ENCODE measurements around the gene HRCT1.
"Not testable (repeated sequence)": the region's sequence is repeated elsewhere in the genome, so short reads cannot be mapped to it uniquely, and the experiment has no call there.

HRCT1 gene

GRCh38 chr9:35905912-35906679, at the start of gene HRCT1:
Gene HRCT1, plus strand, starts transcription at chr9:35906202. Its CDS starts 86 bp downstream, at chr9:35906288.
- DNase-seq: no peak

GRCh38 chr9:35856206-35856605, 49.8 kb upstream of the HRCT1 start:
- DNase-seq: no peak

DNA sequence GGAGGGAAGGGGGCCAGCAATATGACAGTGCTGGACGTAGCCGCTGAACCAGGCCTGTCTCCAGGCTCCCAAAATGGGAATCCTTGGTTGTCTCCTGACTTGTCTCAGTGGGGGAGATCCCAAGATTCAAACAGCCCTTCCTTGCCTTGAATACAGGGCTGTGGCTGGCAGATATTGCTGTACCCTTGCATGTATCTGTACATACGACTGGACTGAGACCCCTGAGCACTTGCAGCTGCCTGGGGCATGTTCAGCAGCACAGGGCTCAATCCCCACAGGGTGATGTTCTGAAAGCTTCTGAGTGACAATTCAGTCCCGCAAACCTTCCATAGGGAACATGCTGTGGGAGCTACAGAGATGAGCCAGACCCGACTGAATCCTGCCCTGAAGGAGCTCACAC, 49.1 kb upstream of the HRCT1 start:
- peak; percentile 34 for DNase-seq

- no peak for DNase-seq
These were observed 47.5 kb upstream of the HRCT1 start for GRCh38 chr9:35858458-35858857.

DNA sequence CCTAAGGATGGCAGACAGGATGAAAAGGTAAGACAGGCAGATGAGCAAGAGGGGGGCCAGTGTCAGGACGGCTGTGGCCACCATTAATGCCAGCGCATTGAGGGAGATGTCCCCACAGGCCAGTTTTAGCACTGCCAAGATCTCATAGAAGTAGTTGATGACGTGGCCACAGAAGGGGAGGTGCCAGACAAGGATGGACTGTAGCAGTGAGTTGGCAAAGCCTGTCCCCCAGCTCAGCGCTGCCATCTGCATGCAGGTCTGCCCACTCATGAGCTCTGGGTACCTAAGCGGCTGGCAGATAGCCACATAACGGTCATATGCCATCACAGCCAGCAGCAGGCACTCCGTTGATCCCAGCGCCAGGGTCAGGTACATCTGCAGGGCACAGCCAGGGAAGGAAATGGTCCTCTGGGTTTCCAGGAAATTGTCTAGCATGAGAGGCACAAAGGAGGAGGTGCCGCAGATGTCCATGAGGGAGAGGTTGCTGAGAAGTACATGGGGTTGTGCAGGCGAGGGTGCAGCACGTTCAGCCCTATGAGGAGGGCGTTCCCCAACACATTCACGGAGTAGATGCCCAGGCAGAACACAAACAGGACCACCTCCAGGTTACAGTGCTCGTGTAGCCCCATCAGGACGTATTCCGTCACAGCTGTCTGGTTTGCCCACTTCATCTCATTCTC, 46.6 kb upstream of the HRCT1 start:
- peak; percentile 62 for DNase-seq

DNA sequence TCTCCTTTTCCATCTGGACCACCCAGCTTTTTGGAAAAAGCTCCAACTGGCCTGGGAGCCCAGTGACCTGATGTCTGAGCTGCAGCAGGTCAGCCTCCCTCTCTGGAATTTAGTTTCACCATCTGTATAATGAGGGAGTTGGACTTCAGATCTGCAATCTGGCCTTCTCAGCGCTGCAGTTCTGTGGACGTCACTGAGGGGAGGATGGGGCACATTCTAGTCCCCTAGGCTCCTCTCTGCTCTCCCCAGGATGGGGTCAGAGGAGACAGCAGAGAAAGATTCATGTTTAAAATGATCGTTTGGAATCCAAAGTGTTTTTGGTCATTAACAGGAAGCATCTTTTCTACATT, 46.0 kb upstream of the HRCT1 start:
- DNase-seq: no peak

- DNase-seq: peak; percentile 47
These were observed 44.7 kb upstream of the HRCT1 start for GRCh38 chr9:35861161-35861897.

DNA sequence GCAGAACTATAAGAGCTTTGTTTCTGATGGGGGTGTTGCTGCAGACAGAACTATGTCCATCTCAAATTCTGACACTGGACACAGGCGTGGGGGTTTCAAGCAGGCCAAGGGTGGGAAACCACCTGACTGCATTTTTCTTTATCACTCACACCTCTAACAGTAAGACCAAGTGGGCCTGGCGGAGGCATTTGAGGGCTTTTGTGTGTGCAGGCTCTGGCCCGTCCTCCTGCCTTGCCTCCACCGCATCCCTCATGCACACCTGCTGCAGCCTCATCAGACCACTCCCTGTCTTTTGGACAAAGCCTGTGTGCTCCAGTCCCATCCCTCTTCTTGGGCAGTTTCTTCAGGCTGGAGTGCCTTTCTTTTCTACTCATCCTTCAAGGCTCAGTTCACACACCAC, 43.7 kb upstream of the HRCT1 start:
- DNase-seq: no peak

DNA sequence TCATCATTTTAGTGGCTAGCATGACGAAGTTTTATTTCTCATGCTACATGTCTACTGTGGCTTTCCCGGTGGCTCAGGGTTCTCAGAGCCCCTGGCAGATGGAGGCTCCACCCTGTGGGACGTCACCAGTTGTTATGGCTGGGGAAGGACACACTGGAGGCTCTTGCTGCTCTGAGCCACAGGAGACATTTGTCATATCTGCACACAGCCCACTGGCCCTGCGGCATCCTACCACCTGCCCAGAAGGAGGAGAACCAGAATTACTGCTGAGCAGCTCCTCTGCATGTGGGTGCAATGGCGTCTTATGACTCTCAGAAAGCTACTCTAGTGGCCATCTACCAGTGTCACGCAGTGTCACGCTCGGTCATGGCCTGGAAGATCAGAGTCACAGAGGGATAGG, 42.4 kb upstream of the HRCT1 start:
- DNase-seq: no peak

DNA sequence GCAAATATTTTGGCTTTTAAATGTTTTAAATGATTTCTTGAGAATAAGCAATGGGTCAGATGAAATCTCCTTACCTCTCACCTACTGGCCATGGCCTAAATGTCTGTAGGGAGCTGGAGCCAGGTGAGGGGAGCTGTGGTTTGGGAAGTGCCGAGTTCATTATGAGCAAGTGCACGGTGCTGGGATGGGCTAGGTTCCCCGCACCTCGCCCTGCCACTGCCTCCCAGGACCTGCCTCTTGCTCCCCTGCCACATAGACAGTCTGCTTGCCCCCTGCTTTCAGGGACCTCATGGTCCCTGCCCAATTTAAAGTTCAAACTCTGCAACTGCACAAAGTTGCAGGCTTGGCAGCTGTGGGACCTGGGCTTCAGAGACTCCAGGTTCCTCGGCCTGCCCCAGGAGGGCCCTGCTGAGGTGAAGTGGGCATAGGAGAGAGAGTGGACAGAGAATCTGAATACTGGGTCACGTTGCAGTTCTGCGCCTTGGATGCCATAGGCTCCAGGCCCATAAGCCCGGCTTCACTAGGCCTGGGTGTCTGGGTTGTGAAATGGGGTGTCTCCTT, 41.2 kb upstream of the HRCT1 start:
- DNase-seq: no peak

GRCh38 chr9:35867538-35867937, 38.5 kb upstream of the HRCT1 start:
- DNase-seq: no peak

- DNase-seq: no peak
These were observed 37.1 kb upstream of the HRCT1 start for GRCh38 chr9:35868933-35869332.

DNA sequence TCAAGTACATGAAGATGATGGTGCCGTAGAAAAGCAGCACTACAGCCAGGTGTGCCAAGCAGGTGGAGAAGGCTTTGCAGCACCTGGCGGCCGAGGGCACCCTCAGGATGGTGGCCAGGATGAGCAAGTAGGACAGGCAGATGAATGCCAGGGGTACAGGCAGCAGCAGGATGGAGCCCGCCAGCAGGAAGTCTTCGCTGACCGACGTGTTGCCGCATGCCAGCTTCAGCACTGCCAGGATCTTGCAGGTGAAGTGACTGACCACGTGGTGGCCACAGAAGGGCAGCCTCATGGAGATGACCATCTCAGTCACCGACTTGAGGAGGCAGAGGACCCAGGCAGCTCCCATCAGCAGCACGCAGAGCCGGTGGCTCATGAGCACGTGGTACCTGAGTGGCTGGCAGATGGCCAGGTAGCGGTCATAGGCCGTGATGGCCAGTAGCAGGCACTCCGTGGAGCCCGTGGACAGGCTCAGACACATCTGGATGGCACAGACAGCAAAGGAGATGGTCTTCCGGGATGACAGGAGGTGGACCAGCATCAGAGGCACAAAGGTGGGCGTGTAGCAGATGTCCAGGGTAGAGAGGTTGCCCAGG, 36.3 kb upstream of the HRCT1 start:
- DNase-seq: no peak

DNA sequence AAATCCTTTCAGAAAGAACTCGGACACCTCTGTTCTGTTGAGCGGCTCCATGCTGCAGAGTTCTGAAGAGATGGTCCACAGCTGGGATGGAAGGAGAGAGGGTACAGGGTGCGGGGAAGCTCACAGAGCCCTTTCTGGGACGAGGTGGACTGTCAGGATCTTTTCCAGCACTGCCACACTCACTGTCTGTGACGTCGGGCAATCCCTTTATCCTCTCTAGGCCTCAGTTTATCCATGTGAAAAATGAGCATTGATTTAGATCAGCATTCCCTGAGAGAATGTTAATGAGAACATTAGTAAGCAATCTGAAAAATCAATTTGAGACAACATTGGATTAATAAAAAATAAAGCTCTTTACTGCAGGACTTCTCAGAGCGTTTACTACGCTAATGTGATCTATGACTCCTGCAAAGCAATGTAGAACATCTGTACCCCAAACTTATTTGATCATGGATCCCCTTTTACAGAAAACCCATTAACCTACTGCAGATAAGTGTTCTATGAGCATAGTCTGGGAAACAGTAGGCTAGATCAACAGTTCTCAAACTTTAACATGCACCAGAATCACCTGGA, 35.6 kb upstream of the HRCT1 start, which contains the start of gene OR13J1:
OR13J1 (minus strand) TSS at position 51 of the 573 bp plus-strand sequence; CDS start at position 51, 0 bp downstream.
- DNase-seq: no peak

DNA sequence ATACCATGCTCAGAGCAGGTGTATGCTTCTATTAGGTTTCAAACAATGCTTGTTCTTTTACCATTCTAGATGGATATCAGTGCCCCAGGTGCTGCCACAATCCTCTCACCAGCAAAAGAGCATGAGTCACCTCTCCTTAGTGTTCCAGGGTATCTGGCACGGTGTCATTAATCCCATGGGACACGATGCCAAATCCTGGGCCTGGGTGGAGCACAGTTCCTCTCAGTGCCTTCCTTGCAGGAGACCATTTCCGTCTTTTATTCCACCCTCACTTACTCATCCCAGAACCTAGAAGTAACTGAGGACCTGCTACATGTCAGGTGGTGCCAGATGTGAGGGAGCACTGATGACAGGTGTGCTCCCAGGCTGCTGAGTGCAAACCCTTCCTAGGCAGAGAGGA, 34.5 kb upstream of the HRCT1 start:
- no peak for DNase-seq

DNA sequence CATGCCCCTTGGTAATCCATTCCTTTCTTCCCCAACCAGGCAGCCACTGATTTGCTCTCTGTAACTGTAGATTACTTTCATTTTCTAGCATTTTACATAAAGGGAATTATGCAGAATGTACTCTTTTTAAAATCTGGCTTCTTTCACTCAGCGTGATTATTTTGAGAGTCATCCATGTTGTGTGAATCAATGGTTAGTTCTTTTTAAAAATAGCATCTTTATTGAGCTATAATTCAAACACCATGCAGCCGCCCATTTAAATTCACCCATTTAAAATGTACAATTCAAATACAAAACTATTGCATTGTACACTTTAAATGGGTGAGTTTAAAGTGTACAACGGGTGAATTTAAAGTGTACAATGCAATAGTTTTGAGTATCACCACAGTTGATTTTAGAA, 33.5 kb upstream of the HRCT1 start:
- no peak for DNase-seq

- DNase-seq: peak; percentile 93
These were observed 23.6 kb upstream of the HRCT1 start for GRCh38 chr9:35882263-35882848.

GRCh38 chr9:35882996-35883395, 23.0 kb upstream of the HRCT1 start:
- DNase-seq: no peak

- DNase-seq: not testable (repeated sequence)
These were observed 21.1 kb upstream of the HRCT1 start for GRCh38 chr9:35884908-35885307.

DNA sequence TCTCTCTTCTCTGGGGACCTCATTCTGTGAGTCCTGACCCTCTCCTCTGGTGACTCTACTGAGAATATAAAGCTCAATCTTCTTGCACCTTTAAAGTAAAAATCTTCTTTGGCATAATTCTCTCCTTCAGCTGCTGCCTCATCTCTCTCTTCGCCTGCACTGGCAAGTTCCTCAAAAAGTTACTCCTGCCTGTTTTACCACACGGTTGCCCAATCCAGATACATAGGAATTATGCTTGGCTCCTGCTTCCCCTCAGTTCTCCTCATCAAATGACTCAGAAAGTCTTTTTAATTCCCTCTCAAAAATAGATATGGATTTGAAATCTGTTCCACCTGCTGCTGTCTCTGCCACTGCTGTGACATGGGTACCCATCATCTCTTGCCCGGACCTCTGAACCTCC, 14.4 kb upstream of the HRCT1 start:
- DNase-seq: no peak

GRCh38 chr9:35892051-35892450, 14.0 kb upstream of the HRCT1 start:
- DNase-seq: no peak

GRCh38 chr9:35896570-35896969, 9.4 kb upstream of the HRCT1 start:
- no peak for DNase-seq

All from activated effector memory CD4-positive, alpha-beta T cell treated with anti-CD3 and anti-CD28 coated beads, Interleukin-2, amount 50 U/mL, for 16 hours (primary cell).